ENCODE data around the gene MTHFD1L.

- no peak for TF ChIP-seq E2F5 (CRISPR knock-in tag; IDR thresholded peaks at IDR 0.05)
- no peak for TF ChIP-seq CBX5 (IDR thresholded peaks at IDR 0.05; ENCODE audit: borderline replicate concordance, low read depth)
Observed at GRCh38 chr6:151139524-151139923, 274.0 kb downstream of the MTHFD1L start.

Measured in K562 (cell line).